Osteocyte (in vitro differentiated cells): ENCODE measurements around the gene PTPRG. TPM values are rescaled to one million over a fixed set of nuclear protein-coding genes. Genes with fewer than 3 reads are reported as not detected.

Source experiments
- DNase-seq: peaks from one replicate; pipeline ENCODE4 v3.0.0; 2021; ENCODE audit warnings: mixed read lengths; ENCODE audit not compliant: unreplicated experiment; ENCODE audit errors: extremely low spot score
- H3K27ac Mint-ChIP-seq: one replicate; pipeline ENCODE4 v1.8.0; 2021; ENCODE audit warnings: mild to moderate bottlenecking, mixed read lengths; ENCODE audit not compliant: unreplicated experiment
- H3K27me3 Mint-ChIP-seq: one replicate; pipeline ENCODE4 v1.8.0; 2021; ENCODE audit warnings: mixed read lengths; ENCODE audit not compliant: unreplicated experiment
- H3K36me3 Mint-ChIP-seq: one replicate; pipeline ENCODE4 v1.8.0; 2021; ENCODE audit warnings: mixed read lengths; ENCODE audit not compliant: unreplicated experiment
- H3K4me1 Mint-ChIP-seq: one replicate; pipeline ENCODE4 v1.8.0; 2021; ENCODE audit warnings: mixed read lengths; ENCODE audit not compliant: unreplicated experiment
- H3K4me3 Mint-ChIP-seq: one replicate; pipeline ENCODE4 v1.8.0; 2021; ENCODE audit warnings: mild to moderate bottlenecking, moderate library complexity, mixed read lengths; ENCODE audit not compliant: unreplicated experiment
- H3K9me3 Mint-ChIP-seq: one replicate; pipeline ENCODE4 v1.8.0; 2021; ENCODE audit warnings: mixed read lengths; ENCODE audit not compliant: unreplicated experiment
- CTCF ChIP-seq: fragments of 200-600 bp; sonication (generic); IDR thresholded peaks from 2 replicates; pipeline ENCODE4 v1.5.0; 2021; ENCODE audit warnings: antibody characterized with exemption, mild to moderate bottlenecking, moderate library complexity
- total RNA-seq: library from RNA; stranded (reverse); gene quantifications from 2 replicates; pipeline ENCODE4 v1.2.1, GENCODE V29; 2021

PTPRG gene
- total RNA-seq, 1 donor from 2014 or later, result 48.1 TPM

DNA sequence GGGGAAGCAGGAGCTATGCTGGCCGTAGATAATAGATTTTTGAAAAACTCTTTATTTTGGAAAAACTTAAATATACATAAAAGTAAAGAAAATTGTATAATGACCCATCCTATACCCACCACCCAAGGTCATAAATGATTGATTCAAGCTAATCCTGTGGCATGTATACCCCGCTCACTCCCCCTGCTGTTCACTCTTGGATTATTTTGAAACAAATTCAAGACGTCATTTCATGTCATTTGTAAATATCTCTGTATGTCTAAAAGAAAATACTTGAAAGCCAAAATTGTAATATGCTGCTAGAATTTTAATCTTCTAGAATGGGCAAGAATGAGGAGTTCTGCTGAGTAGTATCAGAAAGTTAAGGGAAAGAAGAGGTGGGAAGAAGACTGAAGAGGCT lies 570.2 kb downstream of the PTPRG start:
- peaks cover 9% of the 10 kb centered on the region for H3K4me1 Mint-ChIP-seq
- H3K27ac Mint-ChIP-seq, result no peak overlapping the region
- peaks cover 4% of the 10 kb centered on the region for H3K27me3 Mint-ChIP-seq
- H3K4me3 Mint-ChIP-seq, result no peak overlapping the region
- no peaks in the 10 kb centered on the region for H3K36me3 Mint-ChIP-seq
- no peaks in the 10 kb centered on the region for H3K9me3 Mint-ChIP-seq
- peak; percentile 59 for TF ChIP-seq CTCF
- DNase-seq, result no peak

DNA sequence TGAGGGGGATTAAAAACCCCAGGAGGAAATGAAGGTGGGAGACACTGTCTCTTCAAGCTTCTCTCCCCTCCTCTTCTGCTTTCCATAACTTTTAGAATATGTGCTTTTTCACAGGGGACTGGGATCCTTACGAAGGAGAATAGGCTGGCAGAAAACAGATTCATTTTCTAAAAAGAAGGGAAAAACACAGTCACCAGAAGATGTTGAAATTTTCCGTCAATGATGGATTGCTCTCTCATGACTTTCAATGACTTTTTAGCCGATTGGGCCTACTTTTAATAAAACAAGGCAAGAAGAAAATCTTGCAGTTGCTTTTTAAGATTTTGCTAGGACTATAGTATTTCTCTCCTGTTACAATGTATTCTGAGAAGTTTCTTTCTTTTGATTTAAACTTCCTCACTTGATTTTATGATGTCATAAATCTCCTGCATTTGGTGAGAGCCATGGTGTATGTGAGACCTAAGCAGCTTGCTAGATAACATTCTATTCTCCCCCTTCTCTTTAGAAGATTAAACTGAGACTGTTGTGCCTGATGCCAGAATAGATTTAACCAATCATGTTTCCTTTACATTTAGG lies 570.7 kb downstream of the PTPRG start:
- H3K9me3 Mint-ChIP-seq, result no peaks in the 10 kb centered on the region

GRCh38 chr3:62133015-62133414 lies 571.6 kb downstream of the PTPRG start:
- no peak for DNase-seq
- Mint-ChIP-seq H3K4me3 (no peak overlapping the region), H3K27me3 (peaks cover 4% of the 10 kb centered on the region), H3K36me3 (no peaks in the 10 kb centered on the region), H3K9me3 (no peaks in the 10 kb centered on the region), H3K4me1 (peaks cover 9% of the 10 kb centered on the region), H3K27ac (no peak overlapping the region)
- TF ChIP-seq CTCF, result no peak

More for the DNA sequence above, 570.7 kb downstream of the PTPRG start:
- Mint-ChIP-seq H3K4me3 (no peak overlapping the region), H3K27ac (no peak overlapping the region), H3K27me3 (peaks cover 4% of the 10 kb centered on the region), H3K36me3 (no peaks in the 10 kb centered on the region), H3K4me1 (peaks cover 9% of the 10 kb centered on the region)
- no peak for TF ChIP-seq CTCF
- DNase-seq, result no peak

GRCh38 chr3:62134061-62134496 lies 572.7 kb downstream of the PTPRG start:
- H3K27ac Mint-ChIP-seq, result no peak overlapping the region
- peaks cover 4% of the 10 kb centered on the region for H3K27me3 Mint-ChIP-seq
- TF ChIP-seq CTCF, result no peak
- DNase-seq, result no peak
- H3K36me3 Mint-ChIP-seq, result no peaks in the 10 kb centered on the region
- no peak overlapping the region for H3K4me3 Mint-ChIP-seq
- no peaks in the 10 kb centered on the region for H3K9me3 Mint-ChIP-seq
- H3K4me1 Mint-ChIP-seq, result peaks cover 9% of the 10 kb centered on the region

- TF ChIP-seq CTCF, result no peak
- Mint-ChIP-seq H3K27ac (no peak overlapping the region), H3K9me3 (no peaks in the 10 kb centered on the region), H3K4me3 (no peak overlapping the region), H3K36me3 (no peaks in the 10 kb centered on the region), H3K4me1 (peaks cover 9% of the 10 kb centered on the region), H3K27me3 (peaks cover 4% of the 10 kb centered on the region)
- no peak for DNase-seq
Measured at GRCh38 chr3:62135741-62136140, 574.4 kb downstream of the PTPRG start.
